ENCODE measurements around the gene CCDC186. TPM values are rescaled to one million over a fixed set of nuclear protein-coding genes. Genes with fewer than 3 reads are reported as not detected.

Gene CCDC186
- total RNA-seq, 1 donor from 2014 or later = 13.9 TPM

GRCh38 chr10:114188900-114189299, 14.9 kb upstream of the CCDC186 start:
- intact Hi-C loops (cut with micrococcal nuclease) = no loop called here
- Mint-ChIP-seq H3K36me3 (ENCODE audit: low read depth) (no peaks in the 10 kb centered on the region), H3K9me3 (no peaks in the 10 kb centered on the region), H3K4me1 (ENCODE audit: low read depth) (no peaks in the 10 kb centered on the region), H3K4me3 (ENCODE audit: low read depth) (no peak overlapping the region), H3K27ac (no peak overlapping the region), H3K27me3 (ENCODE audit: low read depth) (peaks cover 52% of the 10 kb centered on the region)
- DNase-seq (ENCODE audit: low spot score) = no peak

- Mint-ChIP-seq H3K27me3 (ENCODE audit: low read depth) (peaks cover 48% of the 10 kb centered on the region), H3K9me3 (no peaks in the 10 kb centered on the region), H3K4me1 (ENCODE audit: low read depth) (no peaks in the 10 kb centered on the region), H3K27ac (no peak overlapping the region), H3K4me3 (ENCODE audit: low read depth) (no peak overlapping the region), H3K36me3 (ENCODE audit: low read depth) (no peaks in the 10 kb centered on the region)
- no peak for DNase-seq (ENCODE audit: low spot score)
- intact Hi-C loops (cut with micrococcal nuclease) = no loop called here
Measured at GRCh38 chr10:114188001-114188400, 14.0 kb upstream of the CCDC186 start.

- intact Hi-C loops (cut with micrococcal nuclease) = no loop called here
- Mint-ChIP-seq H3K27me3 (ENCODE audit: low read depth) (peaks cover 31% of the 10 kb centered on the region), H3K27ac (no peak overlapping the region), H3K4me3 (ENCODE audit: low read depth) (no peak overlapping the region), H3K9me3 (no peaks in the 10 kb centered on the region), H3K36me3 (ENCODE audit: low read depth) (no peaks in the 10 kb centered on the region), H3K4me1 (ENCODE audit: low read depth) (no peaks in the 10 kb centered on the region)
- DNase-seq (ENCODE audit: low spot score) = no peak
Measured at GRCh38 chr10:114184276-114184675, 10.3 kb upstream of the CCDC186 start.

- no peak for DNase-seq (ENCODE audit: low spot score)
- Mint-ChIP-seq H3K27ac (no peak overlapping the region), H3K9me3 (no peaks in the 10 kb centered on the region), H3K4me3 (ENCODE audit: low read depth) (no peak overlapping the region), H3K36me3 (ENCODE audit: low read depth) (no peaks in the 10 kb centered on the region), H3K4me1 (ENCODE audit: low read depth) (no peaks in the 10 kb centered on the region), H3K27me3 (ENCODE audit: low read depth) (peaks cover 32% of the 10 kb centered on the region)
- intact Hi-C loops (cut with micrococcal nuclease) = no loop called here
Measured at GRCh38 chr10:114183563-114183962, 9.6 kb upstream of the CCDC186 start.

- Mint-ChIP-seq H3K36me3 (ENCODE audit: low read depth) (no peaks in the 10 kb centered on the region), H3K4me1 (ENCODE audit: low read depth) (no peaks in the 10 kb centered on the region), H3K4me3 (ENCODE audit: low read depth) (no peak overlapping the region), H3K9me3 (no peaks in the 10 kb centered on the region), H3K27me3 (ENCODE audit: low read depth) (peaks cover 27% of the 10 kb centered on the region), H3K27ac (no peak overlapping the region)
- intact Hi-C loops (cut with micrococcal nuclease) = no loop called here
- DNase-seq (ENCODE audit: low spot score) = no peak
Measured at GRCh38 chr10:114181971-114182370, 8.0 kb upstream of the CCDC186 start.

GRCh38 chr10:114180937-114181336, 6.9 kb upstream of the CCDC186 start:
- no peak for DNase-seq (ENCODE audit: low spot score)
- Mint-ChIP-seq H3K4me3 (ENCODE audit: low read depth) (no peak overlapping the region), H3K27ac (no peak overlapping the region), H3K27me3 (ENCODE audit: low read depth) (peaks cover 29% of the 10 kb centered on the region), H3K9me3 (no peaks in the 10 kb centered on the region), H3K4me1 (ENCODE audit: low read depth) (peaks cover under 1% of the 10 kb centered on the region), H3K36me3 (ENCODE audit: low read depth) (no peaks in the 10 kb centered on the region)
- intact Hi-C loops (cut with micrococcal nuclease) = no loop called here

- Mint-ChIP-seq H3K27me3 (ENCODE audit: low read depth) (peaks cover 33% of the 10 kb centered on the region), H3K4me3 (ENCODE audit: low read depth) (no peak overlapping the region), H3K36me3 (ENCODE audit: low read depth) (no peaks in the 10 kb centered on the region), H3K4me1 (ENCODE audit: low read depth) (peaks cover 5% of the 10 kb centered on the region), H3K27ac (no peak overlapping the region), H3K9me3 (no peaks in the 10 kb centered on the region)
- intact Hi-C loops (cut with micrococcal nuclease) = loop anchor here (10.0 kb wide), 1 partner anchor 365 kb away; no protein-coding TSS in a partner anchor
- DNase-seq (ENCODE audit: low spot score) = no peak
Measured at GRCh38 chr10:114179747-114180146, 5.7 kb upstream of the CCDC186 start.

DNA sequence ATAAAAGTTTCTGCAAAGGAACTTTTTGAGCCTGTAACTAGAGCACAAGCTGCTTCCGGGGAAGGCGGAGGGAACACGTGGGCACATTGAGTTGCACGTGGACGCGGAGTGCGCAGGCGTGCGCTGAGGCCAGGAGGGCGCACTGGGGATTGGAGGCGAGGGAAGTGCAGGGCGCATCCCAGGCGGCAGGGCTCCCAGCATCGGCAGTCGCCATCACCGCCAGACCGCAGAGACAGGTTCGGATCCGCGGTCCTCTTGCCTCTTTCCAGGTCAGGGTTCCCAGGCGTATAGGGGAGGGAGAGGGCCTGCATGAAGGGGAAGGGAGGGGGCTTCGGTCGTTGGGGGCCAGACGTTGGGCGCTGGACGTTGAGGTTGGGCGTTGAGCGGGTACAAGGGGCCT, 5.1 kb upstream of the CCDC186 start, which contains the start of gene TDRD1:
Gene TDRD1, plus strand, starts transcription at position 206 of the 400 bp plus-strand sequence. CDS start 8,479 bp downstream, outside the sequence.
- Mint-ChIP-seq H3K9me3 (no peaks in the 10 kb centered on the region), H3K36me3 (ENCODE audit: low read depth) (no peaks in the 10 kb centered on the region), H3K4me1 (ENCODE audit: low read depth) (peaks cover 9% of the 10 kb centered on the region), H3K27me3 (ENCODE audit: low read depth) (peaks cover 30% of the 10 kb centered on the region), H3K27ac (no peak within 1 kb of the TSS), H3K4me3 (ENCODE audit: low read depth) (no peak within 1 kb of the TSS)
- intact Hi-C loops (cut with micrococcal nuclease) = loop anchor here (10.0 kb wide), 1 partner anchor 366 kb away; no protein-coding TSS in a partner anchor
- no peak for DNase-seq (ENCODE audit: low spot score)

DNA sequence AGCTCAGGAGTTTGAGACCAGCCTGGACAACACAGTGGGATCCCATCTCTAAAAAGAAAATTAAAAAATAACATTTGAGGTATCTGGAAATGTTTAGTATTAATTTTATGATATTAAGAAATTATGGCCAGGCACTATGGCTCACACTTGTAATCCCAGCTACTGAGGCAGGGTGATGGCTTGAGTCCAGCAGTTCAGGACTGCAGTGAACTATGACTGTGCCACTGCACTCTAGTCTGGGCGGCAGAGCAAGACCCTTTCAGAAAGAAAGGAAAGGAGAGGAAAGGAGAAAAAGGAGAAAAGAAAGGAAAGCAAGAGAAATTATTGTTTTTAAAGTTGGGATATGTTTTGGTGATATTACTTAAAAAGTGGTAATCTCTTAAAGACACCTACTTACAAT, 2.5 kb upstream of the CCDC186 start:
- H3K27ac Mint-ChIP-seq = no peak overlapping the region
- no peaks in the 10 kb centered on the region for H3K36me3 Mint-ChIP-seq (ENCODE audit: low read depth)

DNA sequence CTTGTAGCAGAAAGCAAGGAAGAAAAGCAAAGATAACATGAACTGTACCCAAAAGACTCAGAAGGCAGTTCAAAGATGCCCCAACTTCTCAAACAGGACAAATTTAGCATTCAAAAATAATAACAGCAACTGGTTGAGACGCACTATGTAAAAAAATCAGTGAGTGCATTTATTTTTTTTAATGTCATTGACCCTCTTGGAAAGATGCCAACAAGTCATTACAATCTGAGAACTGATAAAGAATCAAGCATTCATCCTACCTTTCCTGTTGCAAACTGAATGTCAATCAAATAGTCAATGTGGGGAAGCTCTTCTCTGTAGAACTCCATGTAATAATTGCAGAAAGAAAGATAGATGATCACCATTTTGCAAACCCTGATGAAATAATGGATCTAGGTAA, 1.7 kb upstream of the CCDC186 start:
- H3K36me3 Mint-ChIP-seq (ENCODE audit: low read depth) = peaks cover 4% of the 10 kb centered on the region
- no peak overlapping the region for H3K4me3 Mint-ChIP-seq (ENCODE audit: low read depth)

More for the DNA sequence above, 2.5 kb upstream of the CCDC186 start:
- H3K4me1 Mint-ChIP-seq (ENCODE audit: low read depth) = peaks cover 24% of the 10 kb centered on the region
- no peaks in the 10 kb centered on the region for H3K9me3 Mint-ChIP-seq
- no peak for DNase-seq (ENCODE audit: low spot score)
- H3K27me3 Mint-ChIP-seq (ENCODE audit: low read depth) = peaks cover 26% of the 10 kb centered on the region
- intact Hi-C loops (cut with micrococcal nuclease) = loop anchor here (10.0 kb wide), 1 partner anchor 368 kb away; no protein-coding TSS in a partner anchor
- H3K4me3 Mint-ChIP-seq (ENCODE audit: low read depth) = no peak overlapping the region

DNA sequence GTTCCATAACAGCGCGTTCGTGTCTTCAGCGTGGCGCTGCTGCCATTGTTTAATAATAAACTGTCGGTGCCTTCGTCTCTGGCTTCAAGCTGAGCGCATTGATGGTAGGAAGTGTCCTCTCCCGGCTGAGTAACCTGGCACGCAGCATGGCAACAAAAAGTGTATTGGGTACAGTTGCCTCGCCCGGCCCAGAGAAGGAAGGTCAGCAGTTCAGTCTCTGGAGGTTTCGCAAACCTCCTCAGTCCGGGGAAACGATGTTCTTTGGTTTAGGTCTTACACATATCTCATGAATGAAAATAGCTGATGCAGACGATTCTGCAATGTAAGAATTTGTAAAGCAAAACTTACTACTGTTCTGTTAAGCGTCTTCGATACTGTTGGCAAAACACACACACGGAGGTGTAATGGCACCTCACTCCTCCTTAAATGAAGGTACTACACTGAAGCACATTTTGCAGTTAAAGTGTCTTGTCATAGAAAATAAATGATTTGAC, 739 bp upstream of the CCDC186 start:
- Mint-ChIP-seq H3K9me3 (no peaks in the 10 kb centered on the region), H3K27me3 (ENCODE audit: low read depth) (peaks cover 26% of the 10 kb centered on the region), H3K4me1 (ENCODE audit: low read depth) (peaks cover 24% of the 10 kb centered on the region), H3K4me3 (ENCODE audit: low read depth) (peak overlapping the region; percentile 97), H3K27ac (peak overlapping the region; percentile 81), H3K36me3 (ENCODE audit: low read depth) (peaks cover 12% of the 10 kb centered on the region)
- intact Hi-C loops (cut with micrococcal nuclease) = loop anchor here (1.0 to 10.0 kb wide), 5 partner anchors 213 to 493 kb away; partner anchors contain the start of genes DCLRE1A and NHLRC2
- no peak for DNase-seq (ENCODE audit: low spot score)

More for the DNA sequence above, 1.7 kb upstream of the CCDC186 start:
- Mint-ChIP-seq H3K27ac (no peak overlapping the region), H3K4me1 (ENCODE audit: low read depth) (peaks cover 24% of the 10 kb centered on the region), H3K27me3 (ENCODE audit: low read depth) (peaks cover 26% of the 10 kb centered on the region), H3K9me3 (no peaks in the 10 kb centered on the region)
- intact Hi-C loops (cut with micrococcal nuclease) = loop anchor here (10.0 kb wide), 1 partner anchor 369 kb away; no protein-coding TSS in a partner anchor
- DNase-seq (ENCODE audit: low spot score) = no peak

GRCh38 chr10:114173603-114173920, 441 bp downstream of the CCDC186 start:
- no peak for DNase-seq (ENCODE audit: low spot score)
- Mint-ChIP-seq H3K36me3 (ENCODE audit: low read depth) (peaks cover 18% of the 10 kb centered on the region), H3K4me1 (ENCODE audit: low read depth) (peaks cover 24% of the 10 kb centered on the region), H3K4me3 (ENCODE audit: low read depth) (peak overlapping the region; percentile 97), H3K27me3 (ENCODE audit: low read depth) (peaks cover 23% of the 10 kb centered on the region), H3K27ac (peak overlapping the region; percentile 95), H3K9me3 (peaks cover 4% of the 10 kb centered on the region)
- intact Hi-C loops (cut with micrococcal nuclease) = loop anchor here (5.0 to 10.0 kb wide), 3 partner anchors 321 to 444 kb away; partner anchors contain the start of genes DCLRE1A and NHLRC2

GRCh38 chr10:114172776-114173602, 1.0 kb downstream of the CCDC186 start:
- peaks cover 24% of the 10 kb centered on the region for H3K4me1 Mint-ChIP-seq (ENCODE audit: low read depth)

More at GRCh38 chr10:114172776-114173602, 1.0 kb downstream of the CCDC186 start:
- peaks cover 8% of the 10 kb centered on the region for H3K9me3 Mint-ChIP-seq
- peaks cover 23% of the 10 kb centered on the region for H3K36me3 Mint-ChIP-seq (ENCODE audit: low read depth)
- peaks cover 23% of the 10 kb centered on the region for H3K27me3 Mint-ChIP-seq (ENCODE audit: low read depth)
- peak overlapping the region; percentile 97 for H3K4me3 Mint-ChIP-seq (ENCODE audit: low read depth)
- H3K27ac Mint-ChIP-seq = peak overlapping the region; percentile 95
- no peak for DNase-seq (ENCODE audit: low spot score)
- intact Hi-C loops (cut with micrococcal nuclease) = loop anchor here (5.0 to 10.0 kb wide), 3 partner anchors 321 to 444 kb away; partner anchors contain the start of genes DCLRE1A and NHLRC2
